ENCODE measurements around the gene PON2. TPM values are rescaled to one million over a fixed set of nuclear protein-coding genes. Genes with fewer than 3 reads are reported as not detected.

The PON2 gene
- total and polyA plus RNA-seq, 10 of the 15 experiments (the other 5 are each of a cell fraction or from before 2014, with no cell fraction given), result 22.9 to 127 (median 46.1) TPM

GRCh38 chr7:95396136-95397032 is 38.4 kb downstream of the PON2 start, which contains the start of gene PON3:
TSS of gene PON3 (minus strand) at chr7:95396375. CDS start at chr7:95396350, 25 bp downstream.
- no TSS peak for BruUV-seq (replicated peaks)
- SMC1A ChIA-PET (ENCODE audit: uncharacterized antibody, unreplicated experiment), result interaction anchor here (0.7 to 5.3 kb wide), 9 partner anchors 10 to 115 kb away, joined by 3 to 32 read pairs (median 3); no protein-coding TSS in a partner anchor
- TF ChIP-seq, protein P1, sequence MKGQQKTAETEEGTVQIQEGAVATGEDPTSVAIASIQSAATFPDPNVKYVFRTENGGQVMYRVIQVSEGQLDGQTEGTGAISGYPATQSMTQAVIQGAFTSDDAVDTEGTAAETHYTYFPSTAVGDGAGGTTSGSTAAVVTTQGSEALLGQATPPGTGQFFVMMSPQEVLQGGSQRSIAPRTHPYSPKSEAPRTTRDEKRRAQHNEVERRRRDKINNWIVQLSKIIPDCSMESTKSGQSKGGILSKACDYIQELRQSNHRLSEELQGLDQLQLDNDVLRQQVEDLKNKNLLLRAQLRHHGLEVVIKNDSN (IDR thresholded peaks at IDR 0.05; ENCODE audit: borderline replicate concordance, extremely low read length, insufficient read depth, low read depth, low read length), result no peak
- peak; percentile 32; the same call in 1 of the 2 replicates for TF ChIP-seq RAD21 (IDR thresholded peaks at IDR 0.05; ENCODE audit: insufficient read depth, low read depth, low read length)
- TF ChIP-seq CTCF (IDR thresholded peaks at IDR 0.05 in 2 of 3, conservative IDR thresholded peaks at IDR 0.05 in 1 of 3; ENCODE audit: control insufficient read depth in 2 of 3, extremely low read depth in 1 of 3, insufficient read depth in 1 of 3, low read depth in 3 of 3, low read length in 3 of 3), result peak; percentile 24 to 48 (median 26); a peak in 4 of 6 replicates
- Histone ChIP-seq H3K36me3 (ENCODE audit: control insufficient read depth in 2 of 2, insufficient read depth in 2 of 2, low read length in 1 of 2) (no peaks in the 10 kb centered on the region), H3K79me2 (ENCODE audit: control insufficient read depth, insufficient read depth, low read length) (no peaks in the 10 kb centered on the region), H3K9me3 (replicated peaks; ENCODE audit: control insufficient read depth, insufficient read depth, low read length) (no peaks in the 10 kb centered on the region; the same call in 2 of the 3 replicates), H2AFZ (ENCODE audit: control insufficient read depth, low read depth, low read length) (peak within 1 kb of the TSS; percentile 13; the same call in 1 of the 2 replicates), H3K4me1 (ENCODE audit: control insufficient read depth, insufficient read depth, low read length) (no peaks in the 10 kb centered on the region), H3K4me3 (no peak within 1 kb of the TSS), H4K20me1 (ENCODE audit: control insufficient read depth, insufficient read depth) (no peaks in the 10 kb centered on the region), H3K27ac (ENCODE audit: control insufficient read depth, insufficient read depth) (no peak within 1 kb of the TSS), H3K27me3 (replicated peaks in 1 of 2; ENCODE audit: control insufficient read depth in 2 of 2, insufficient read depth in 2 of 2, low read length in 1 of 2) (peaks cover 0 to 6% of the 10 kb centered on the region in 2 experiments; a peak in 2 of 4 replicates), H3K4me2 (ENCODE audit: control insufficient read depth, insufficient read depth) (peak within 1 kb of the TSS; percentile 38; the same call in 1 of the 2 replicates), H3K9ac (ENCODE audit: control insufficient read depth, insufficient read depth, low read length) (no peak within 1 kb of the TSS)
- FAIRE-seq, result no peak
- no peak for DNase-seq (ENCODE audit: low read depth, low spot score)
- peak; percentile 76 for ATAC-seq
- in situ Hi-C loops (cut with MboI) (no loop called here), intact Hi-C loops (cut with micrococcal nuclease; ENCODE audit: unreplicated experiment) (no loop called here)
- CTCF ChIA-PET, result interaction anchor here (1.0 to 2.0 kb wide), 6 partner anchors 8 to 114 kb away, joined by 3 to 19 read pairs (median 4); no protein-coding TSS in a partner anchor
- POLR2A ChIA-PET, result interaction anchor here (0.6 kb wide), 1 partner anchor 415 kb away, joined by 5 read pairs; no protein-coding TSS in a partner anchor
- 38% methylated on average over 47 of the region's 68 CpGs for WGBS (ENCODE audit: insufficient coverage, insufficient replicate concordance, low lambda C conversion rate, missing lambda C conversion rate)
- RAD21 ChIA-PET (ENCODE audit: unreplicated experiment), result interaction anchor here (0.7 to 2.1 kb wide), 2 partner anchors 9 to 79 kb away, joined by 3 to 9 read pairs; no protein-coding TSS in a partner anchor
